NCI-H2196 treated with DMSO at 0.1 percent for 48 hours (cell line): ENCODE results near the gene NUDT22.

Experiments
- DNase-seq: peaks from one replicate; lab custom pipeline; 2025; ENCODE audit not compliant: unreplicated experiment; lab: John Stamatoyannopoulos, UW

NUDT22 gene, protein sequence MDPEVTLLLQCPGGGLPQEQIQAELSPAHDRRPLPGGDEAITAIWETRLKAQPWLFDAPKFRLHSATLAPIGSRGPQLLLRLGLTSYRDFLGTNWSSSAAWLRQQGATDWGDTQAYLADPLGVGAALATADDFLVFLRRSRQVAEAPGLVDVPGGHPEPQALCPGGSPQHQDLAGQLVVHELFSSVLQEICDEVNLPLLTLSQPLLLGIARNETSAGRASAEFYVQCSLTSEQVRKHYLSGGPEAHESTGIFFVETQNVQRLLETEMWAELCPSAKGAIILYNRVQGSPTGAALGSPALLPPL

DNA sequence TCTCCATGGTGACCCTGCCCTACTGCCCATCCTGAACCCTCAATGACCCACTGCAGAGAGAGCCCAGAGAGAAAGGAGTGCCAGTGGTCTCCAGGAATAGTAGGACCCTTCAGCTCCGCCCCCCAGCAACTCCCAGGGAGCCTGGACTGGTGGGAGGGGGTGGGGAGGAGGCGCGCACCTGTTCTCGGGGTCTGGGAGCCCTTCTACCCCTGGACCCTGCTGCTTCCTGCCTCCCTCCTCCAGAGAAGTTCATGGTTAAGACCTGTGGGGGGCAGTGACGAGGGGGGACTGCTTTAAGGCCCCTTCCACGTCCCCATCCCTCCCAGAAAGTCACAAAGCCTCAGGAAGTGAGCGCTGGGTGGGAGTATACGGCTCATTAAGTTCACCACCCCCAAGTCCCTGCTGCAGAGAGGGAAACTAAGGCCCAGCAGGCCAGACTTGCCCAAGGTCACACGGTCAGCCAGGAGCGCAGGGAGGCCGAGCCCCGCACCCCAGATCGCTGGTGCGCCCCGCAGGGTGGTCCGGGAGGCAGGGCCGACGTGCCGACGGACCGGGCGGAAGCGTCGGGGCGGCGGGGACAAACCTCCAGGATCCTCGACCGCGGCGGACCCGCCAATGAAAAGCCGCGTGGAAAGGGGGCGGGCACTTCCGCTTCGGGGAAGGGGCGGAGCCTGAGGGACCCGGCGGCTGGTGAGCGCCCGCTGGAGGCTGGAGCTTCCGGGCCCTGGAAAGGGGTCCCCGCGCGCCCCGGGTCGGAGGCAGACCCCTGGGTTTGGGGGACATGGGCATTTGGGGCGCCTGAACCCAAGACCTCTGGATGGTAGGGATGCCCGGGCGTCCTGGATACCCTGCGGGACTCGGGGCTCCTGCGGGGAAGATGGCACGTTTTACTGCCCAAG is at the start of gene NUDT22, which contains the start of gene TRPT1:
TSS of gene NUDT22 (plus strand) at position 667 of the 899 bp plus-strand sequence. CDS start 379 bp downstream, outside the sequence.
TSS of gene TRPT1 (minus strand) at position 579 of the 899 bp plus-strand sequence. CDS start at position 253, 326 bp downstream.
- DNase-seq: peak; percentile 65

DNA sequence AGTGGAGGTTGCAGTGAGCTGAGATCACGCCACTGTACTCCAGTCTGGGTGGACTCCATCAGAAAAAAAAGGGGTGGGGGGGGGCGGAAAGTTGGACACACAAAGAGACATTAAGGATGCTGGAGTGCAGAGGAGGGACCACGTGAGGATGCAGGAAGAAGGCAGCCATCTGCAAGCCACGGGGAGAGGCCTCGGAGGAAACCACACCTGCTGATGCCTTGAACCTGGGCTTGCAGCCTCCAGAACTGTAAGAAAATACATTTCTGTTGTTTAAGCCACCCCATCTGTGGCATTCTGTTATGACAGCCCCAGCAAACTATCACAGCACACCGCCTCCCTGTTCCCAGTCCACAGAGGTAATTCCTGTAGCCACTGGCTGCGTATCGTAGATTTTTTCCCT is 49.3 kb upstream of the NUDT22 start:
- no peak for DNase-seq

DNA sequence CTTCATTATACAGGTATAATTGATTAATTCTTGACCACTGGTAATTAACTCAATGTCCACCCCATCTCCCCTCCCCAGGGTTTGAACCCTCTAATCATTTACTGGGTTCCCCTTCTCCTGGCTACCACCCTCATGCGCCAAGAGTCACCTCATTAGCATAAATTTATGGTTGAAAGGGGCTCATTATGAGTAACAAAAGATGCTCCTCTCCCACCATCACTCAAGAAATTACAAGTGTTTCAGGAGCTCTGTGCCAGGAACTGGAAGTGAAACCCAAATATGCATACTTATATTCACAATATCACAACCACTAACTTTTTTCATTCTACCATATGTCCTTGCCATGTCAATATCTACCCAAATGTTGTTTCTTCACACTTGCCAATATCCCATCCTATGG is 47.9 kb upstream of the NUDT22 start:
- no peak for DNase-seq

DNA sequence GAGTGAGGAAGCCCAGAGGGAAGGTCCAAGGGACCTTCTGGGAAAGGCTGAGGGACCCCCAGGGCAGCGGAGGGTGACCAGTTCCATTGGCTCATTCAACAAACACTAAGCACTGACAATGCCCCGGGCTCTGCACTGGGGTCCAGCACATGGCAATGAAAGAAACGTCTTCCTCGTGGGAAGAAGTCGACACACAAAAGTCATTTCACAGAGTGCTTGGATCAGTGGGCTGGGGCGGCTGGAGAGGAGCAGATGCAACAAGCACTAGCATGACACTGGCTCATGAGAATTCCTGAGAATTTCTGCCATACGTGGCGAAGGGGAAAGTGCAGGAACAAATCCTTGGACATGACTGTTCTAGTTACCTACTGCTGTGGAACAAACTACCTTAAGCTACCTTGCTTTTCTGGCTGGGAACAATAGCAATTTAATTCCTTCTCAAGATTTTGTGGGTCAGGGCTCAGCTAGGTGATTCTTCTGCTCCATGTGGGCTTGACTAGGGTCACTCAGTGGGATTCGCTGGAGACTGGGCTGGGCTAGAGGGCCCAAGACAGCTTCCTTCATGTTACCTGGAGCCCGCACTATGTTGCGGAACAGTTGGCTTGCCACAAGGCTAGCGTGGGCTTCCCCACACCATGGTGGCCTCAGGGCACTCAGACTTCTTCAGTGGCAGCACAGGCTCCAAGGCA is 47.0 kb upstream of the NUDT22 start:
- DNase-seq: no peak

DNA sequence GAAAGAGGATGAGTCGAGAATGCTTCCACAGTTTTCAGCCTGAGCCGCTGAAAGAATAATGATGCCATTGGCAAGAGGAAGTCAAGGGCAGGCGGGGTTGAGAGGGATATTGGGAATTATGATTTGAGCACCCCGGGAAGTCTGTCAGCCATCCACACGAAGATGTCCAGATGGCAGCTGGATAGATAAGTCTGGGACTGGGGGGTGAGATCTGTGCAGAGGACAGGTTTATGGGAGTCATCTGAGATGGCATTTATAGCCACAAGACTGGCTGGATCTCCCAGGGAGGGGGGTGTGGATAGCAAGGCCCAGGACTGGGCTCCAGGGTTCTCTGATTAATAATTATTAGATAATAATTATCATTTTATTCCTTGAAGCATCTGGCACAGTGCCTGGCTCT is 45.2 kb upstream of the NUDT22 start:
- no peak for DNase-seq

DNA sequence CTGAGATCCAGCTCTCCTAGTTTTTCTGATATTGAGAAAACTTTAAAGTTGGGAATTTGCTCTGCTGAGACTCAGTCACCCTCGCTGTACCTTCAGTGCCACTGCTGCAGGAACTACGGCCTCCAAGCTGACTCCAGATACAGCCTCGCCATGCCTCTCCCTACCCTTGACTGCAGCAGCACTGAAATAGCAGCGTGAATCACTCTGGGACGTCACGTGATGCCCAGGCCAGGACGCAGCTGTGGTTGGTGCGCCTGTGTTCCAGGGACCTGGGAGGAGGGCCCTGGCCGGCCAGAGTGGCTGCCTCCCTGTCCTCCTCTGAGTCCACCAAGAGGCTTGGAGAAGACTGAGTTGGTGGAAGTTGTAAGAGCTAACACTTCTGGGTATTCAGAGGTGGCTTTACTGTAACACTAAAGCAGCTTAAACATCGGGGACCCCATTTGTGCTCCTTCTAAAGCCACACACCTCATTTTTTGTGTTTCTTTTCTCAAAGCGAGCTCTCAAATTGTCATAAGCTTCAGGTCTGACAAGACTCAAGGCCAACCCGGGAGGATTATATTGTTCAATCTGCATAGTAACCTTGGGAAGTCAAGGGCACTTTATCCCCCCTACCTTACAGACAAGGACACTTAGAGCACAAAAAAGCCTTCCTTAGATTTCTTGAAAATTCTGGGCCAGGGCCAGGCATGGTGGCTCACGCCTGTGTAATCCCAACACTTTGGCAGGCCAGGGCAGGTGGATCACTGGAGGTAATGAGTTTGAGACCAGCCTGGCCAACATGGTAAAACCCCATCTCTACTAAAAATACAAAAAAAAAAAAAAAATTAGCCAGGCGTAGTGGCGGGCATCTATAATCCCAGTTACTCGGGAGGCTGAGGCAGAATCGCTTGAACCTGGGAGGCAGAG is 44.3 kb upstream of the NUDT22 start:
- peak; percentile 20 for DNase-seq

DNA sequence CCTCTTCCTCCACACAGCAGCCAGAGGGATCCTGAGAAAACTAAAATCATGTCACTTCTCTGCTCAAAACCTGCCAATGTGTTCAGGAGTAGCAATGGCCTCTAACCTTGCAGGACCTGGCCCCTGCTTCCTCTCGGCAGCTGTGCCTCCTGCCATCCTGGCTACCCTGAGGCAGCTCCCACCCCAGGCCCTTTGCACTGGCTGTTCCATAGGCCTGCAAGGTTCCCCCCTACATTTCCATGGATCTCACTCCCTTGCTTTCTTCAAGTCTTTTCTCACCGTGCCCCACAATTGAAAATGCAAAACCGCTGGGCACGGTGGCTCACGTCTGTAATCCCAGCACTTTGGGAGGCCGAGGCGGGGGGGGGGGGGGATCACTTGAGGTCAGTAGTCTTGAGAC is 42.2 kb upstream of the NUDT22 start:
- no peak for DNase-seq

DNA sequence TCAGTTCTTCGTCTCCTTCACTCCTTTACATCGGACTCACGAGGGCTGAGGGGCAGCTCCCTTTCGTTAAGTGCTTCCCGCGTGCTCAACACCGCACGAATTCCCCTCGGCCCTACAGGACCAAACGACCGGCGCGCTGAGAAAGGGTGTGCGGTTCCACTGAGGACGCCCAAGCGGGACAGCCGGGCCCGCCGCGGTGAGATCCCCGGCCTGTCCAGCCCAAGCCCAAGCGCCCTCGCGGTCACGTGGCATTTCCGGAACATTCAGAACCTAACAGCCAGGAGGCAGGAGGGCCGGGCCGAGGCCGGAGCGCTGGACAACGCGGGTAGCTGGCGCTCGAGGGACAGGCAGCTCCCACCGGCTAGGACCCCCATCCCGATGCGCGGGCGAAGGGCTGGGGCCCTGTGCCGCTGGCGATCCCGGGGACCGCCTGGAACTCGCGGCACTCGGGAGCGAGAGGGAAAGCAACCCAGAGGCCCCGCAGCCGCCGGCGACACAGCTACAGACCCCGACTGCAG is 40.8 kb upstream of the NUDT22 start:
- peak; percentile 47 for DNase-seq

DNA sequence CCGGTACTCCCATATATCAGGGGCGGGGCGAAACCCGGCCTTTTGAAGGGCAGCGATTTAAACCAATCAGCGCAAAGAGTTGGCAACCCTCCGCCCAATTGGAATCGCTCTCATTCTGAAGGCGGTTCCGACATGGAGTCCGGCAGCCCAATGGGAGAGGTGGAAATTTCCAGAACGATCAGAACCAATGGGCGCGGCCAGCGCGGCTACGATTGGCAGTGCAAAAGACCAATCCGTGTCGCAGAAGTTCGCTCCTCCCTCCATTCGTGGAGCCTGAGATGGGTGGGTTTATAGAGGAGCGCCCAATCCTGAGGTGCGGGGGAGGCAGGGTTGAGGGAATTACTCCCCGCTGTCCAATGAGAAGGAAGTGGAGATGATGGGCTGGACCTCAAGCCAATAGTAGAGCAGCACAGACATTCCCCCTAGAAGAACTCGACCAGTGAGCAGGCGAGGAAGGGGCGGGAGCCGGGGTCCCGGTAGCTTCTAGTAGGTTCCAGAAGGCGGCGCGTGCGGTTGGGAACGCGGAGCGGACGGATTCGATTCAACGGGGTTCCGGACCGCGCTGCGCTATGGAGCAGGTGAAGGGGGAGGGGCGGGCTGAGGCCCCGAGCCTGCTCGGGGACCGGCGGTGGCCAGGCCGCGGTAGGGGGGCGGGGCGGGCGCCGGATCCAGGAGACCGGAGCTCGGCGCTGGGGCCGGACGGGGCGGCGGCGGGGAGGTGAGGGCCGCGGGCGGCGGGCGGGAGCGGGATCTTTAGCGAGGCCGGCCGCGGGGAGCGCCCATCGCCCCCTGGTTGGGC is 40.2 kb upstream of the NUDT22 start, which contains the start of gene STIP1:
TSS of gene STIP1 (plus strand) at position 479 of the 799 bp plus-strand sequence. CDS start at position 570, 91 bp downstream.
- peak; percentile 93 for DNase-seq

DNA sequence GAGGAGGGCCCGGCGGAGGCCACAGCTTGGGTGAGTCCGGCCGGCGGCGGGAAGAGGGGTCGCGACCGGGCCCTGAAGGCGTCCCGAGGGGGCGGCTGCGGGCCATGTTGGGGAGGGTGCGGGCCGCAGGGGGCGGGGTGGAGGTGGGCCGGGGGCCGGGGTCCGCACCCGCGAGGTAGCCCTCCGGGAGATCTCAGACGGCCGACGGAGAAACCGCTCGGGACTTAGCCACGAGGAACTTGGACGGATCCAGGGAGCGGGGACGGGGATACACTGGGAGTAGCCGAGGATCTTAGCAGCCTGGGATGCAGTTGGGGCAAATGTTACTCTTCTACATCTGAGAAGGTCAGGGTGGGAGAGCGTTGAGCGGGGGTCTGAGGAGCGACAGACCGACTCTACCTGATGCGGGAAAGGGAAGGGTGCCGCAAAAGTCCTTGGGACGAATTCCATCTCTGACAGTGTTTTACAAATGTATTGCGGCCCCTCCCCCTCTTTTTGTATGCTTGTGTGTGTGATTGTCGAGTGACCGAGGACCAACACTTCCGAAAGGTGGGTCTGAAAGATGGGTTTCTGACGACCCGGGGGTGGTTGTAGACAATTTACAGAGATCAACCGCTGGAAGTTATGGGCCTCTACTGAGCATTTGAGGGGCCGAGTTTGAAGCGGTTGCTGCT is 39.4 kb upstream of the NUDT22 start:
- DNase-seq: no peak

DNA sequence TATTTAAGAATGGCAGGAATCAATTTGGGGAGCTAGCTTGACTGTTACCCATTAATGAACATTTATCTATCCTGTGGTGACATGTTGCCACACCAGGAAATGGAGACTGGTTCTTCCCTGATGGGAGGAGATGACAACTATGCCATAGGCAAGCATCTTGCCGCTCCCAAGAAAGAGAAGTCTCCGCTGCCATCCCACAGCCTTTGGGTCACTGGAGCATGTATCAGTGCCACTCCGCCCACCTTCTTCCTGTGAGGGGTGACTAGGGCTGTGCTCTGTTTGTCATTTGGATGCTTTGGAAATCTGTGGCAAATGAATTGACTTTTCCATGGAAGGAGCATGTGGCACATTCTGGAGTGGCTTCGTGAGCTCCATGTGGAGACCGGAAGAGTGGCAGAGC is 33.6 kb upstream of the NUDT22 start:
- no peak for DNase-seq

DNA sequence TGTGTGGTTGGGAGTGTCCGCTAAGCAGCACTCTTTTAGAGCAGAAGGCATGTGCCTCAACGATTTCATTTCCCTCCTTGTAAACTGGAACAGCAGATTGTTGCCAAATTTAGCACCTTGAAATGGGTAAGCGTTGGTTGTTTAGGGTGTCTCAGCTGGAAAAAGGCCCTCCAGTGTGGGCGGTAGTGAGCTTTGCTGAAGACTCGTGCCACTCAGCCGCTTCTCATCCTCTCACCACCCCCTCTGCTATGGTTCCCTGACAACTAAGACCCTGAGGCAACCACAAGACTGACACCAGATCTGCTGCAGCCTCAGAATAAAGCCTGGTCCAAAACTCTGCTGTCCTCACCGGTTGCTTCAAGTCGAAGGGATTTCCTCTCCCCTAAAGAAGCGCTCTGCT is 29.4 kb upstream of the NUDT22 start:
- DNase-seq: no peak

DNA sequence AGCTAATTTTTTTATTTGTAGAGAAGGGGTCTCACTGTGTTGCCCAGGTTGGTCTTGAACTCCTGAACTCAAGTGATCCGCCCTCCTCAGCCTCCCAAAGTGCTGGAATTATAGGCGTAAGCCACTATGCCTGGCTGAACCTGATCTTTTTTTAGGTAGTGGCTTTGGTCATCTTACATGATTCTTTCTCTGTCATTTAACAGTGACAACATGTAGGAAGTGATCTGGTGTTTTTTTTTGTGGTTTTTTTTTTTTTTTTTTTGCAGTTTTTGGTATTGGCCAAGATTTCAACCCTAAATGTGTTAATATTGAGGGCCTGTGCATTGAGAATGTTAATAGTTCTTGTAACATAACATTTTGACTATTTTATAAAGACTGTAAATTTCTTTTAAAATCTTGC is 27.6 kb upstream of the NUDT22 start:
- no peak for DNase-seq

DNA sequence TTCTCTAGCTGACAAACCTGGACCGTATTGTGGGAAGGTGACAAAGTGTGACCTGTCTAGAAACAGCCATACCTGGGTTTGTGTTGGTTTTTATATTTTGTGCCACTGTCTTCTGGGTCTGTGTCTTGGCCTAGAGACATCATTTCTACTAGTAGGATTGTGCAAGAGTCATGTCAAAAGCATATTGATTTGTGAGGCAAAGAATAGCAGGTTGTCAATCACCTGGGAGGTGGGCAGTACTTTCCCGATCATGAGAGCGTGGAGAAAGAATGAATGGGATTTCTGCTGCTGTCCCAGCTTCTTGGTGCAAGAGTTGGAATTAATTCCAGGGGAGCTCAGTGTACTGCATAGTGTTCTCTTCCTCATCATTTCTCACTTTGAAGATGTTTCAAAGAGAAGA is 24.5 kb upstream of the NUDT22 start:
- DNase-seq: no peak

DNA sequence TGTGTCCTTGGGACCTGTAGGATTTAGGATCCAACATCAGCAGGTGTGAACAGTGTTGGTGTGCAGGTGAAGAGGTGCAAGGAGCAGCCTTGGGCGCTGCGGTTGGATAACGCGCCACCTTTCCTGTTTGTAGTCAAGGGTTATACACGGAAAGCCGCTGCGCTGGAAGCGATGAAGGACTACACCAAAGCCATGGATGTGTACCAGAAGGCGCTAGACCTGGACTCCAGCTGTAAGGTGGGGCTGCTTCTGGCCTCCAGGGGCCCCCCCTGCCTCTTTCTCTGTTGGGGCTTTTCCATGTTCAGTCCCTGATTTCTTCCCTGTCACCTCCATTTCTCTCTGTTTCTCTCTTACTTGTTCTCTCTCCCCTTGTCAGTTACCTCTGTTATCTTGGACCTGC is 23.1 kb upstream of the NUDT22 start:
- DNase-seq: no peak

DNA sequence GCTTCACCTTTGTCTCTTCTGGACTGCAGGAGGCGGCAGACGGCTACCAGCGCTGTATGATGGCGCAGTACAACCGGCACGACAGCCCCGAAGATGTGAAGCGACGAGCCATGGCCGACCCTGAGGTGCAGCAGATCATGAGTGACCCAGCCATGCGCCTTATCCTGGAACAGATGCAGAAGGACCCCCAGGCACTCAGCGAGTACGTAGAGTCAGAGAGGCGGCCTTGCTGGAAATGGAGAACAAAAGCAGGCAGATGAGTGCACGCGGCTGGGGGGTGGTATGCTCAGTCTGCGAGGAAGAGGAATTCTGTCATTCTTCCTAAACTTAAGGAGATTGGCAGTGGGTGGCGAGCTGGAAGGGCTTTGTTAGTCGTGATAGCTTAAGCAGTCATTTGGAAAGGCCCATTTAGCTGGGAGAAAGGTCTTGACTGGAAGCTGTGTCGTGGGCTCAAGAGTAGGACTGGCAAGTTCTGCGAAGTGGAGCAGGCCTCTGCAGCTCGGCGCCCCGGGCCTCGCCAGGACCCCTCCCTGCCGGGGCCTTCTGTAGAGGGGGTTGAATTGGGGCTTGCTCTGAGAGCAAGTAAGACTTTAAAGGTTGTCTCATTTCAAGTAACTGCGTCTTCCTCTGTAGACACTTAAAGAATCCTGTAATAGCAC is 22.5 kb upstream of the NUDT22 start:
- no peak for DNase-seq

DNA sequence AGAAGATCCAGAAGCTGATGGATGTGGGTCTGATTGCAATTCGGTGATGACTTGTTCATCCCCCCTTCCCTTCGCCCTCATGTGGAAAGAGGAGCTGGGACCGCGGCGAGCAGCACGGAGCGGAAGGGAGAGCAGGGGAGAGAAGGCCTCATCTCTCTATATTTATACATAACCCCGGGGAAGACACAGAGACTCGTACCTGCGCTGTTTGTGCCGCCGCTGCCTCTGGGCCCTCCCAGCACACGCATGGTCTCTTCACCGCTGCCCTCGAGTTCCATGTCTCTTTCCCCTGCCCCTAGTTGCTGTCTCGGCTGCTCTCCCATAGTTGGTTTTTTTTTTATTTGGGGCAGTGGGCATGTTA is 22.0 kb upstream of the NUDT22 start:
- DNase-seq: no peak

DNA sequence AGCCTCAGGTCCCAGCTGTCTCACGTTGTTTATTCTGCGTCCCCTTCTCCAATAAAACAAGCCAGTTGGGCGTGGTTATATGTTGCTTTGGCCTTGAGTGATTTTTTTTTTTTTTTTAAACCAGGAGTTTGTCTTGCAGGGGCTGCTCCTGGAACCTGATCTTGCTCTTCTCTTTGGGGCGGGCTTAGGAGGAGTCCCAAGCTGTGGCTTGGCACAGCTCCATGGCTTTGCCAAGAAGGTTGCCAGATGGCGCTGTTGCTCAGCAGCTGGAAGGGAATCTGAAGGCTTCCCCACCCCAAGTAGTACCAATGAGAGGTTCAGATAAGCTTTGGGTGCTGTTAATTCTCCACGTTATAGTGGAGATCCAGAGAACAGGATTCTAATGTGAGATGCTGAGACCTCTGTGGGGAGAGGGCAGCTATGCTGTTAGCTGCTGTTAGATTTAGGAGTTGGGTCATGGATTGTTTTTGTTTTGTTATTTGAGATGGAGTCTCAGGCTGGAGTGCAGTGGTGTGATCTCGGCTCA is 21.5 kb upstream of the NUDT22 start:
- DNase-seq: peak; percentile 70
